Astrocyte of the hippocampus (primary cell): ENCODE measurements around the gene RHD.
"Not testable (repeated sequence)": the region's sequence is repeated elsewhere in the genome, so short reads cannot be mapped to it uniquely, and the experiment has no call there.

ENCODE experiments used
- DNase-seq: peaks from one replicate; pipeline ENCODE4 v3.0.0; 2011; ENCODE audit warnings: low read depth, low spot score

RHD gene

GRCh38 chr1:25355841-25356395 lies 83.6 kb downstream of the RHD start:
- DNase-seq, result no peak

GRCh38 chr1:25356441-25356840 lies 84.1 kb downstream of the RHD start:
- no peak for DNase-seq

GRCh38 chr1:25356848-25357247 lies 84.5 kb downstream of the RHD start:
- no peak for DNase-seq

GRCh38 chr1:25360596-25361581 lies 88.6 kb downstream of the RHD start:
- peak; percentile 73 for DNase-seq

- DNase-seq, result no peak
These were observed 89.6 kb downstream of the RHD start for GRCh38 chr1:25361901-25362300.

- DNase-seq, result not testable (repeated sequence)
These were observed 90.6 kb downstream of the RHD start for GRCh38 chr1:25362634-25363559.

GRCh38 chr1:25369241-25369640 lies 96.9 kb downstream of the RHD start:
- no peak for DNase-seq

- not testable (repeated sequence) for DNase-seq
These were observed 97.5 kb downstream of the RHD start for GRCh38 chr1:25369691-25370271.

GRCh38 chr1:25371757-25372156 lies 99.4 kb downstream of the RHD start:
- DNase-seq, result peak; percentile 39

GRCh38 chr1:25378367-25378766 lies 106.1 kb downstream of the RHD start:
- DNase-seq, result not testable (repeated sequence)
